SHP77 treated with DMSO at 0.1 percent for 48 hours (cell line): ENCODE measurements around the gene YPEL1.
A peak's percentile ranks its signal among the peaks of the same experiment; 100 is the strongest.

Experiments used
- DNase-seq: peaks from one replicate; lab custom pipeline; 2025; lab: John Stamatoyannopoulos, UW

Gene YPEL1

GRCh38 chr22:21652547-21653545, 82.7 kb downstream of the YPEL1 start:
- DNase-seq: no peak

- DNase-seq: peak; percentile 71
These were observed 83.5 kb downstream of the YPEL1 start for GRCh38 chr22:21652010-21652546.

- no peak for DNase-seq
These were observed 84.0 kb downstream of the YPEL1 start for GRCh38 chr22:21651521-21652009.

GRCh38 chr22:21650823-21651520, 84.6 kb downstream of the YPEL1 start:
- DNase-seq: peak; percentile 5

- no peak for DNase-seq
These were observed 85.3 kb downstream of the YPEL1 start for GRCh38 chr22:21650280-21650679.
